PC-3 (cell line): ENCODE measurements around the gene CYB5R3. TPM values are rescaled to one million over a fixed set of nuclear protein-coding genes. Genes with fewer than 3 reads are reported as not detected.
A peak's percentile ranks its signal among the peaks of the same experiment; 100 is the strongest.

Experiments used
- ATAC-seq: fragments of 200-7000 bp; cut with Tn5 transposase; 2 replicates; pipeline ENCODE4 v1.9.1; 2020; ENCODE audit warnings: mild to moderate bottlenecking, moderate library complexity
- BruUV-seq: library from RNA; stranded (reverse); fragments of 400-500 nt; replicated peaks from 2 replicates; lab custom pipeline; 2021; lab: Mats Ljungman, UMichigan
- CTCF ChIA-PET: fragments of 300-600 bp; sonication (Branson Sonifier 250); formaldehyde crosslinking; loops from one replicate; lab custom pipeline; 2022; ENCODE audit warnings: antibody characterized with exemption; lab: Charles Lee
- POLR2A ChIA-PET: fragments of 300-600 bp; sonication (Branson Sonifier 250); formaldehyde crosslinking; loops from one replicate; lab custom pipeline; 2022; ENCODE audit warnings: antibody characterized with exemption; ENCODE audit not compliant: unreplicated experiment; lab: Charles Lee
- DNase-seq: peaks from one replicate; pipeline ENCODE4 v3.0.0-alpha.2; 2015
- H2AFZ ChIP-seq: fragments of 300-600 bp; sonication (generic); 2 replicates; pipeline ENCODE4 v1.6.0; 2016; ENCODE audit warnings: antibody characterized with exemption, low read length
- H3F3A ChIP-seq: fragments of 300-600 bp; sonication (generic); one replicate; pipeline ENCODE4 v1.6.0; 2017; ENCODE audit warnings: antibody characterized with exemption, low read length, control low read depth, mild to moderate bottlenecking; ENCODE audit not compliant: unreplicated experiment
- H3K27ac ChIP-seq: fragments of 300-600 bp; sonication (generic); 2 replicates; pipeline ENCODE4 v1.5.1; 2016; ENCODE audit warnings: mild to moderate bottlenecking, low read length
- H3K27me3 ChIP-seq: fragments of 300-600 bp; sonication (generic); 2 replicates; pipeline ENCODE4 v1.6.1; 2016; ENCODE audit warnings: low read length, mixed read lengths
- H3K36me3 ChIP-seq: fragments of 300-600 bp; sonication (generic); 2 replicates; pipeline ENCODE4 v1.6.1; 2016; ENCODE audit warnings: low read depth, mixed run types, low read length, mixed read lengths
- H3K4me1 ChIP-seq: fragments of 300-600 bp; sonication (generic); 2 replicates; pipeline ENCODE4 v1.5.1; 2016; ENCODE audit warnings: low read length; ENCODE audit not compliant: insufficient read depth
- H3K4me2 ChIP-seq: fragments of 300-600 bp; sonication (generic); 2 replicates; pipeline ENCODE4 v1.6.0; 2016; ENCODE audit warnings: low read length
- H3K4me3 ChIP-seq: fragments of 300-600 bp; sonication (generic); 2 replicates; pipeline ENCODE4 v1.5.1; 2016; ENCODE audit warnings: mild to moderate bottlenecking, low read length, mixed read lengths
- H3K79me2 ChIP-seq: fragments of 300-600 bp; sonication (generic); 2 replicates; pipeline ENCODE4 v1.6.1; 2017; ENCODE audit warnings: low read length, mixed read lengths
- H3K9ac ChIP-seq: fragments of 300-600 bp; sonication (generic); 2 replicates; pipeline ENCODE4 v1.6.0; 2016; ENCODE audit warnings: mild to moderate bottlenecking, low read length
- H3K9me2 ChIP-seq: fragments of 300-600 bp; sonication (generic); replicated peaks from 2 replicates; pipeline ENCODE4 v1.6.1; 2016; ENCODE audit warnings: mixed run types, low read length, mixed read lengths
- H3K9me3 ChIP-seq: fragments of 300-600 bp; sonication (generic); 2 replicates; pipeline ENCODE4 v1.6.1; 2016; ENCODE audit warnings: low read length, mixed read lengths
- H4K20me1 ChIP-seq: fragments of 300-600 bp; sonication (generic); 2 replicates; pipeline ENCODE4 v1.6.1; 2016; ENCODE audit warnings: low read length, mixed read lengths
- CTCF ChIP-seq: fragments of 300-600 bp; sonication (generic); conservative IDR thresholded peaks from 2 replicates; pipeline ENCODE4 v1.5.1; 2017; ENCODE audit warnings: antibody characterized with exemption, low read depth, mild to moderate bottlenecking, low read length
- EZH2 ChIP-seq: fragments of 300-600 bp; sonication (generic); IDR thresholded peaks from one replicate; pipeline ENCODE4 v1.6.1; 2017; ENCODE audit warnings: antibody characterized with exemption, mild to moderate bottlenecking, low read length; ENCODE audit not compliant: unreplicated experiment
- EZH2phosphoT487 ChIP-seq: fragments of 300-600 bp; sonication (generic); IDR thresholded peaks from 2 replicates; pipeline ENCODE4 v1.6.1; 2018; ENCODE audit warnings: mild to moderate bottlenecking, antibody characterized with exemption, low read length, borderline replicate concordance
- intact Hi-C: fragments of 100-400 bp; cut with micrococcal nuclease; formaldehyde crosslinking; loops from 2 replicates; pipeline ENCODE4 v1.9.0; 2023
- total RNA-seq: library from RNA; depleted of rRNA; stranded (reverse); fragments of >200 nt; gene quantifications from 2 replicates; pipeline ENCODE4 v1.2.3, GENCODE V29; 2014

Gene CYB5R3
- total RNA-seq, 1 experiment from 2014 or later, result 73.3 TPM

DNA sequence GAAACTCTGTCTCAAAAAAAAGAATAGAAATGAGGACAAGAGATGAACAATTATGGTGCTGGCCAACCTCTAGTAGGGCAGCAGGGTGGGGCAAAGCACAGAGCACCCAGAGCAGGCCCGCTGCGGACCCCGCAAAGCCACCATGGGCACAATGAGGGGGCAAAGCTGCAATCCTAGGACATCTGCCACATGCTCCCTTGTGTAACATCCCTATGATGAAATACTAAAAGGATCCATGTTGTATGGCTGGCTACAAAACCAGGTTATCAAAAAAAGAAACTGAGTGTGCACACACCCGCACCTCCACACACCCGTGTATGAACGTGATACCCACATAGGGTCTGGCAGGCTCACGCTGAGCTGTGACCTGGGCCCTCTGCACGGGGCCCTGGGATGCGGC, 16.2 kb downstream of the CYB5R3 start:
- no peaks in the 10 kb centered on the region for H3K79me2 ChIP-seq
- H3K4me2 ChIP-seq, result no peak overlapping the region
- H3K4me3 ChIP-seq, result no peak overlapping the region
- H2AFZ ChIP-seq, result no peak overlapping the region
- H3K27me3 ChIP-seq, result no peaks in the 10 kb centered on the region
- no peak for TF ChIP-seq CTCF
- TF ChIP-seq EZH2phosphoT487, result no peak
- no peak for TF ChIP-seq EZH2
- POLR2A ChIA-PET, result no interaction called here
- CTCF ChIA-PET, result no interaction called here
- no peaks in the 10 kb centered on the region for H3F3A ChIP-seq
- no peaks in the 10 kb centered on the region for H4K20me1 ChIP-seq
- no TSS peak for BruUV-seq
- no peak overlapping the region for H3K9ac ChIP-seq
- H3K36me3 ChIP-seq, result no peaks in the 10 kb centered on the region
- DNase-seq, result no peak
- intact Hi-C loops, result no loop called here
- no peaks in the 10 kb centered on the region for H3K9me3 ChIP-seq
- no peaks in the 10 kb centered on the region for H3K9me2 ChIP-seq
- no peak for ATAC-seq
- no peak overlapping the region for H3K27ac ChIP-seq
- peaks cover 11% of the 10 kb centered on the region for H3K4me1 ChIP-seq

- H4K20me1 ChIP-seq, result no peaks in the 10 kb centered on the region
- H3K36me3 ChIP-seq, result no peaks in the 10 kb centered on the region
- no peaks in the 10 kb centered on the region for H3F3A ChIP-seq
- no peak for ATAC-seq
- H3K9me3 ChIP-seq, result no peaks in the 10 kb centered on the region
- BruUV-seq, result no TSS peak
- no peaks in the 10 kb centered on the region for H3K9me2 ChIP-seq
- no peaks in the 10 kb centered on the region for H3K79me2 ChIP-seq
- H3K9ac ChIP-seq, result no peak overlapping the region
- H3K27me3 ChIP-seq, result no peaks in the 10 kb centered on the region
- ChIA-PET CTCF (no interaction called here), POLR2A (no interaction called here)
- no peak overlapping the region for H3K27ac ChIP-seq
- no peak overlapping the region for H3K4me2 ChIP-seq
- H3K4me1 ChIP-seq, result peaks cover 11% of the 10 kb centered on the region
- no peak overlapping the region for H3K4me3 ChIP-seq
- intact Hi-C loops, result no loop called here
- no peak for DNase-seq
- TF ChIP-seq CTCF (peak; percentile 29; the same call in 1 of the 2 replicates), EZH2 (no peak), EZH2phosphoT487 (no peak)
- H2AFZ ChIP-seq, result no peak overlapping the region
Measured at GRCh38 chr22:42632096-42632495, 17.1 kb downstream of the CYB5R3 start.

- H3K4me2 ChIP-seq, result no peak overlapping the region
Measured at GRCh38 chr22:42630901-42631602, 18.1 kb downstream of the CYB5R3 start.

More at GRCh38 chr22:42630901-42631602, 18.1 kb downstream of the CYB5R3 start:
- intact Hi-C loops, result no loop called here
- no peak overlapping the region for H3K27ac ChIP-seq
- no peak overlapping the region for H2AFZ ChIP-seq
- no peaks in the 10 kb centered on the region for H3K79me2 ChIP-seq
- no peaks in the 10 kb centered on the region for H4K20me1 ChIP-seq
- ChIA-PET CTCF (no interaction called here), POLR2A (no interaction called here)
- H3K27me3 ChIP-seq, result no peaks in the 10 kb centered on the region
- ATAC-seq (no peak), DNase-seq (no peak)
- H3K4me1 ChIP-seq, result peaks cover 9% of the 10 kb centered on the region
- H3K9me2 ChIP-seq, result no peaks in the 10 kb centered on the region
- H3K4me3 ChIP-seq, result no peak overlapping the region
- no peaks in the 10 kb centered on the region for H3K9me3 ChIP-seq
- no peaks in the 10 kb centered on the region for H3K36me3 ChIP-seq
- BruUV-seq, result no TSS peak
- no peaks in the 10 kb centered on the region for H3F3A ChIP-seq
- no peak for TF ChIP-seq EZH2
- TF ChIP-seq CTCF, result no peak
- no peak for TF ChIP-seq EZH2phosphoT487
- H3K9ac ChIP-seq, result no peak overlapping the region
